OCI-LY1 (cell line): ENCODE measurements around the gene GULP1.

Source experiments
- H2AFZ ChIP-seq: fragments of 200-600 bp; sonication (generic), shearing (Covaris generic); 2 replicates; pipeline ENCODE4 v1.6.0; 2014; ENCODE audit warnings: antibody characterized with exemption, mild to moderate bottlenecking, low read length
- H3F3A ChIP-seq: fragments of 200-600 bp; sonication (generic), shearing (Covaris generic); 2 replicates; pipeline ENCODE4 v1.6.0; 2014; ENCODE audit warnings: mild to moderate bottlenecking, antibody characterized with exemption, low read length, moderate library complexity; ENCODE audit not compliant: insufficient read depth
- H3K27ac ChIP-seq: fragments of 200-600 bp; sonication (generic); 2 replicates; pipeline ENCODE4 v1.5.1; 2014; ENCODE audit warnings: low read length, mixed run types, mild to moderate bottlenecking, low read depth; ENCODE audit not compliant: poor library complexity, severe bottlenecking
- H3K27me3 ChIP-seq: fragments of 200-600 bp; sonication (generic); 2 replicates; pipeline ENCODE4 v1.6.0; 2014; ENCODE audit warnings: antibody characterized with exemption, mild to moderate bottlenecking, low read length, moderate library complexity; ENCODE audit not compliant: insufficient read depth
- H3K36me3 ChIP-seq: fragments of 200-600 bp; sonication (generic); 2 replicates; pipeline ENCODE4 v1.6.1; 2014; ENCODE audit warnings: mild to moderate bottlenecking, antibody characterized with exemption, low read length, moderate library complexity, mixed read lengths; ENCODE audit not compliant: insufficient read depth
- H3K4me1 ChIP-seq: fragments of 200-600 bp; sonication (generic); 2 replicates; pipeline ENCODE4 v1.5.1; 2014; ENCODE audit warnings: mild to moderate bottlenecking, low read length, moderate library complexity; ENCODE audit not compliant: insufficient read depth, severe bottlenecking
- H3K4me2 ChIP-seq: fragments of 200-600 bp; sonication (generic), shearing (Covaris generic); 2 replicates; pipeline ENCODE4 v1.6.1; 2014; ENCODE audit warnings: low read length
- H3K4me3 ChIP-seq: fragments of 200-600 bp; sonication (generic); 2 replicates; pipeline ENCODE4 v1.5.1; 2014; ENCODE audit warnings: low read length, low read depth, mild to moderate bottlenecking, mixed read lengths; ENCODE audit not compliant: poor library complexity, severe bottlenecking
- H3K79me2 ChIP-seq: fragments of 200-600 bp; shearing (Covaris generic); 2 replicates; pipeline ENCODE4 v1.6.1; 2016; ENCODE audit warnings: mixed run types, low read length, mixed read lengths; ENCODE audit not compliant: insufficient read depth
- H3K9ac ChIP-seq: fragments of 200-600 bp; sonication (generic), shearing (Covaris generic); 2 replicates; pipeline ENCODE4 v1.6.1; 2014; ENCODE audit warnings: mild to moderate bottlenecking, low read length, mixed read lengths
- H3K9me2 ChIP-seq: fragments of 200-600 bp; sonication (generic), shearing (Covaris generic); 2 replicates; pipeline ENCODE4 v1.6.1; 2014; ENCODE audit warnings: low read depth, mild to moderate bottlenecking, low read length, mixed read lengths
- H3K9me3 ChIP-seq: fragments of 200-600 bp; shearing (Covaris generic); 2 replicates; pipeline ENCODE4 v1.6.1; 2014; ENCODE audit warnings: low read length, mixed read lengths
- H4K20me1 ChIP-seq: fragments of 200-600 bp; sonication (generic), shearing (Covaris generic); 2 replicates; pipeline ENCODE4 v1.6.0; 2016; ENCODE audit warnings: mild to moderate bottlenecking, low read length; ENCODE audit not compliant: insufficient read depth
- CTCF ChIP-seq: fragments of 200-600 bp; sonication (generic), shearing (Covaris generic); IDR thresholded peaks from 2 replicates; pipeline ENCODE4 v1.5.1; 2017; ENCODE audit warnings: mild to moderate bottlenecking, antibody characterized with exemption, low read length, moderate library complexity, mixed read lengths
- EZH2 ChIP-seq: fragments of 200-600 bp; sonication (generic), shearing (Covaris generic); IDR thresholded peaks from 2 replicates; pipeline ENCODE4 v1.8.0; 2017; ENCODE audit warnings: borderline replicate concordance, mixed run types, mild to moderate bottlenecking, antibody characterized with exemption, low read length, moderate library complexity, mixed read lengths

GULP1 gene

GRCh38 chr2:188440849-188441248, 149.2 kb downstream of the GULP1 start:
- Histone ChIP-seq H3K27ac (no peak overlapping the region), H4K20me1 (no peaks in the 10 kb centered on the region), H3K4me2 (no peak overlapping the region), H3K9me3 (no peaks in the 10 kb centered on the region), H3K9me2 (no peaks in the 10 kb centered on the region), H3K27me3 (no peaks in the 10 kb centered on the region), H2AFZ (no peak overlapping the region), H3K4me3 (no peak overlapping the region), H3K4me1 (no peaks in the 10 kb centered on the region), H3K79me2 (no peaks in the 10 kb centered on the region), H3F3A (no peaks in the 10 kb centered on the region), H3K9ac (no peak overlapping the region), H3K36me3 (no peaks in the 10 kb centered on the region)
- TF ChIP-seq EZH2 (no peak), CTCF (no peak)

GRCh38 chr2:188441288-188441947, 149.7 kb downstream of the GULP1 start:
- no peaks in the 10 kb centered on the region for H3K9me2 ChIP-seq

GRCh38 chr2:188443207-188443606, 151.5 kb downstream of the GULP1 start:
- no peaks in the 10 kb centered on the region for H3K9me3 ChIP-seq
- H3F3A ChIP-seq, result no peaks in the 10 kb centered on the region
- H4K20me1 ChIP-seq, result no peaks in the 10 kb centered on the region
- H3K27ac ChIP-seq, result no peak overlapping the region
- H3K27me3 ChIP-seq, result no peaks in the 10 kb centered on the region
- H3K9ac ChIP-seq, result no peak overlapping the region
- TF ChIP-seq EZH2 (no peak), CTCF (no peak)
- no peaks in the 10 kb centered on the region for H3K79me2 ChIP-seq
- no peaks in the 10 kb centered on the region for H3K4me1 ChIP-seq
- no peaks in the 10 kb centered on the region for H3K36me3 ChIP-seq
- no peak overlapping the region for H2AFZ ChIP-seq
- H3K4me3 ChIP-seq, result no peak overlapping the region
- no peak overlapping the region for H3K4me2 ChIP-seq
- no peaks in the 10 kb centered on the region for H3K9me2 ChIP-seq

More at GRCh38 chr2:188441288-188441947, 149.7 kb downstream of the GULP1 start:
- Histone ChIP-seq H3K9me3 (no peaks in the 10 kb centered on the region), H3F3A (no peaks in the 10 kb centered on the region), H3K9ac (no peak overlapping the region), H3K4me2 (no peak overlapping the region), H3K79me2 (no peaks in the 10 kb centered on the region), H3K36me3 (no peaks in the 10 kb centered on the region), H2AFZ (no peak overlapping the region), H3K27me3 (no peaks in the 10 kb centered on the region), H3K27ac (no peak overlapping the region), H3K4me1 (no peaks in the 10 kb centered on the region), H4K20me1 (no peaks in the 10 kb centered on the region), H3K4me3 (no peak overlapping the region)
- TF ChIP-seq CTCF (no peak), EZH2 (no peak)
